Esophagus muscularis mucosa (tissue), 4 donors: ENCODE data around the gene LGALS7B.

Experiments used
- CTCF ChIP-seq, 3 experiments: fragments of 200-600 bp in 2 of 3; fragments of 450-650 bp in 1 of 3; sonication (generic) in 2 of 3; IDR thresholded peaks; one replicate each; pipeline ENCODE4 v1.5.1; 2017 to 2019; ENCODE audit warnings: antibody characterized with exemption in 3 of 3, mild to moderate bottlenecking in 2 of 3, moderate library complexity in 1 of 3
- EP300 ChIP-seq: sonication (generic); formaldehyde crosslinking; IDR thresholded peaks from one replicate; pipeline ENCODE4 v1.6.1; 2017; ENCODE audit warnings: antibody characterized with exemption
- POLR2A ChIP-seq: fragments of 450-650 bp; IDR thresholded peaks from one replicate; pipeline ENCODE4 v1.6.1; 2017; ENCODE audit warnings: antibody characterized with exemption, moderate library complexity, mild to moderate bottlenecking, low read depth
- POLR2AphosphoS5 ChIP-seq, 2 donors: sonication (generic); formaldehyde crosslinking; IDR thresholded peaks; one replicate each; pipeline ENCODE4 v1.6.1; 2017; ENCODE audit warnings: antibody characterized with exemption in 2 of 2

DNA sequence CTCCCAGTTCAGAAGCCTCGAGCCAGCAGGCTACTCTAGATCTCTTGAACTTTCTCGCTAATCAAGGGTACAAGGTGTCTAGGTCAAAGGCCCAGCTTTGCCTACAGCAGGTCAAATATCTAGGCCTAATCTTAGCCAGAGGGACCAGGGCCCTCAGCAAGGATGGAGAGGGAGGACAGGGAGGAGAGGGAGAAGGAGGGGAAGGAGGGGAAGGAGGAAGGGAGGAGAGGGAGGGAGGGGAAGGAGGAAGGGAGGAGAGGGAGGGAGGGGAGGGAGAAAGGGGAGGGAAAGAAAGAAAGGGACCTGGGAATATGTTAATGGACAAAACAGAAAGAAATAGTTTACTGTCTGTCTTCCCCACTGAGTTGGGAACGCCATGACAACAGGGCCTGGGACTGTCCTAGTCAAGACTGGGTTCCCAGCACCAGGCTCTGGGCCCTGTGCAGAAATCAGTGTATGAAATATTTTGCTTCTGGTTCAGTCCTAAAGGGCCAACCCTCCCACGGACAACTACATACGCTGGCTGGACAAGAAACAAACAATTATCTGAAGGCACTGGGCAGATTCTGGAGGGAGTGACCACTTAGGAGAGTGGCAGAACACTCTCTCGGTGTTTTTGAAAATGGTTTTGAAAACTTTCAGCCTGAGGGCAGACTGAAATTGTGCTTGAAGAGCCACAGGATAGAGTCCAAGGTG, 38.0 kb downstream of the LGALS7B start:
- TF ChIP-seq CTCF (IDR thresholded peaks at IDR 0.05), result no peak
- no peak for TF ChIP-seq EP300
- TF ChIP-seq POLR2AphosphoS5 (IDR thresholded peaks at IDR 0.05), result no peak
- TF ChIP-seq POLR2A, result no peak
